GM18520 (cell line): ENCODE data around the gene SMARCE1.

Source experiments
- ATAC-seq: cut with Tn5 transposase; IDR thresholded peaks from one replicate; pipeline ENCODE4 v1.9.1; 2021; ENCODE audit not compliant: unreplicated experiment

SMARCE1 gene

GRCh38 chr17:40647624-40648383 is at the start of gene SMARCE1:
SMARCE1 (minus strand) TSS chr17:40647818; CDS start chr17:40645802, 2,016 bp downstream.
- ATAC-seq: no peak

GRCh38 chr17:40697297-40697696 is 49.7 kb upstream of the SMARCE1 start:
- ATAC-seq: no peak

- ATAC-seq: no peak
Measured at GRCh38 chr17:40696651-40697072, 49.0 kb upstream of the SMARCE1 start.

GRCh38 chr17:40695874-40696472 is 48.4 kb upstream of the SMARCE1 start:
- ATAC-seq: no peak

GRCh38 chr17:40694584-40694983 is 47.0 kb upstream of the SMARCE1 start:
- ATAC-seq: no peak

GRCh38 chr17:40687106-40687505 is 39.5 kb upstream of the SMARCE1 start:
- ATAC-seq: no peak

GRCh38 chr17:40686192-40686591 is 38.6 kb upstream of the SMARCE1 start:
- no peak for ATAC-seq

- ATAC-seq: no peak
Measured at GRCh38 chr17:40680998-40681397, 33.4 kb upstream of the SMARCE1 start.

- no peak for ATAC-seq
Measured at GRCh38 chr17:40679523-40679907, 31.9 kb upstream of the SMARCE1 start.

- no peak for ATAC-seq
Measured at GRCh38 chr17:40678902-40679522, 31.4 kb upstream of the SMARCE1 start.

- ATAC-seq: no peak
Measured at GRCh38 chr17:40675905-40676304, 28.3 kb upstream of the SMARCE1 start.

GRCh38 chr17:40672654-40673053 is 25.0 kb upstream of the SMARCE1 start:
- no peak for ATAC-seq

GRCh38 chr17:40671282-40671681 is 23.7 kb upstream of the SMARCE1 start:
- no peak for ATAC-seq

- no peak for ATAC-seq
Measured at GRCh38 chr17:40666331-40666730, 18.7 kb upstream of the SMARCE1 start.

GRCh38 chr17:40664582-40665333 is 17.1 kb upstream of the SMARCE1 start, which contains the start of gene KRT222:
KRT222 (minus strand) TSS chr17:40665177; CDS start chr17:40665099, 78 bp downstream.
- no peak for ATAC-seq

GRCh38 chr17:40663252-40663651 is 15.6 kb upstream of the SMARCE1 start:
- ATAC-seq: no peak

- ATAC-seq: no peak
Measured at GRCh38 chr17:40659911-40660310, 12.3 kb upstream of the SMARCE1 start.

- ATAC-seq: no peak
Measured at GRCh38 chr17:40658396-40658795, 10.8 kb upstream of the SMARCE1 start.

- no peak for ATAC-seq
Measured at GRCh38 chr17:40651939-40652338, 4.3 kb upstream of the SMARCE1 start.

- no peak for ATAC-seq
Measured at GRCh38 chr17:40648384-40648968, 858 bp upstream of the SMARCE1 start.
